Astrocyte of the cerebellum (primary cell): ENCODE results near the gene PNPLA5.

Experiments
- DNase-seq: peaks from one replicate; pipeline ENCODE4 v3.0.0-alpha.2; 2011; ENCODE audit warnings: low read depth
- H3K4me3 ChIP-seq: 2 replicates; pipeline ENCODE4 v1.5.1; 2011; ENCODE audit warnings: mild to moderate bottlenecking, low read depth, low read length, moderate library complexity
- CTCF ChIP-seq: IDR thresholded peaks from 2 replicates; pipeline ENCODE4 v1.5.1; 2012; ENCODE audit warnings: low read length, low read depth, moderate library complexity, mild to moderate bottlenecking; ENCODE audit errors: missing control alignments
- in situ Hi-C: cut with HindIII; loops from 2 replicates; pipeline ENCODE4 v1.10.0; 2017; ENCODE audit warnings: low sequenced_read_pairs

The PNPLA5 gene

GRCh38 chr22:43919106-43919973 is 27.5 kb upstream of the PNPLA5 start:
- TF ChIP-seq CTCF = no peak
- no peak for DNase-seq
- in situ Hi-C loops = no loop called here
- H3K4me3 ChIP-seq = no peak overlapping the region

DNA sequence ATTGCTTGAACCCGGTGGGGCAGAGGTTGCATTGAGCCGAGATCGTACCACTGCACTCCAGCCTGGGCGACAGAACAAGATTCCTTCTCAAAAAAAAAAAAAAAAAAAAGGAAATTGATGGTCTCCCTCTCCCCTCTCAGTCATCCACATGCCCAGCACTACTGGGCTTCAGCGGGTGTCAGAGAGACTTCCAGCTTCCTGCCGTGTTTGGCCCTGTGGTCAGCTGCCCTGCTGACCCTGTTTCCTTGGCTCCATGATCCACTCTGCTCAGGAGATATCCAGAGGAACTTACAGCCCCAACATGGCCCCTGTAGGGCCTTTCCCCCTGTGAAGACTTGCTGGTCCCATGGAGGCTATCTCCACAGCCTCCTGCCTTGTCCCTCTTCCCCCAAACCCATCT is 25.7 kb upstream of the PNPLA5 start:
- TF ChIP-seq CTCF = no peak
- DNase-seq = no peak
- H3K4me3 ChIP-seq = no peak overlapping the region
- in situ Hi-C loops = no loop called here

DNA sequence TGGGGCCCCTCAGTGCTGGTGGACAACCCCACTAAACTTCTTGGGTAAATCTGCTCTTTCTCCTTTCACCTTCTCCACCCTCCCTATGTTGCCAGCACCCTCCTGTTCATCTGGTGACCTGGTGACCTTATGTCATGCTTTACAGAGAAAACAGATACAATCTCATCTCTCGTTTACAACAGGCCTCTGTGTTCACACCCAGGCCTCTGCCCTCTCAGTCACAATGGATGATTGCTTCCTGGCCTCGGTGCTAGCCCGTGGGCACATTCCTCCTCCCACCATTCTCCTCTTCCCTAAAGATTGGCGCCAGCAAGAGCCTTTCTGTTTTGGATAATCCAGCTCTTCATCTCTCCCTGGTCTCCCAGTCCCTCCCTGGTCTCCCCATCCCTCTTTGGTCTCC is 19.5 kb upstream of the PNPLA5 start:
- no peak for TF ChIP-seq CTCF
- DNase-seq = no peak
- no peak overlapping the region for H3K4me3 ChIP-seq
- in situ Hi-C loops = no loop called here

DNA sequence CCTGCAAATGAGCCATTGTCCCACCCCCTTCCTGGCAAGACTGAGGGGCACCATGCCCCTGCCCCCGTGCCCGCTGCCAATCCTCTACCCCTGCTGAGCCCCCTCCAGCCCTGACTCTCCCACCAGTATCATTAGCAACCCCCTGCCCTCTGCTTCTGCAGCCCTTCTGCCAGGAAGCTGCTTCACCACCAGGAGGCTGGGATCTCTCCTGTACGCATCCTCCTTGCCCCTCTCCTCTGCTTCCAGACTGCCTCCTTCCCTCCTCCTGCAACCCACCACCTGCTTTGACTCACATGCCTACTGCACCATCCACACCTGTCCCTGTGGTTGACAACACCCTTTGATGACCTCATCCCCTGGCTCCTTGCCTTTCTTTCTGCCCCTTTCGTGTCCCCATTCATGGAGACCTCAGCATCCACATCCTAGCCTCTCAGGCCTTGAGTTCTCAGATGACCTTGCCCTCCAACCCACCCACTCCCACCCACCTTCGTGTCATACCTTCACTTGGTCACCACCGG is 18.4 kb upstream of the PNPLA5 start:
- no peak for DNase-seq
- in situ Hi-C loops = no loop called here
- TF ChIP-seq CTCF = no peak
- no peak overlapping the region for H3K4me3 ChIP-seq

DNA sequence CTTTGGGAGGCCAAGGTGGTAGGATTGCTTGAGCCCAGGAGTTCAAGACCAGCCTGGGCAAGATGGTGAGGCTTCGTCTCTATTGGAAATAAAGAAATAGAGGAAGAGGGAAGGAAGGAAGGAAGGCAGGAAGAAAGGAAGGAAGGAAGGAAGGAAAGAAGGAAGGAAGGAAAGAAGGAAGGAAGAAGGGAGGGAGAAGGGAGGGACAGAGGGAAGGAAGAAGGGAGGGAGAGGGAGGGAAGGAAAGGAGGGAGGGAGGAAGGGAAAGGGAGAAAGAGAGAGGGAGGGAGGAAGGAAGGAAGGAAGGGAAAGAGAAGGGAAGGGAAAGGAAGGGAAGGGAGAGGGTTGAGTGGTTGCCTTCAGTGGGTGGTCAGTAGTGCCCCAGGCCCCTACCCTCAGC is 17.9 kb upstream of the PNPLA5 start:
- in situ Hi-C loops = no loop called here
- H3K4me3 ChIP-seq = no peak overlapping the region
- no peak for TF ChIP-seq CTCF
- DNase-seq = no peak

- DNase-seq = no peak
- H3K4me3 ChIP-seq = no peak overlapping the region
- in situ Hi-C loops = no loop called here
- TF ChIP-seq CTCF = no peak
Measured at GRCh38 chr22:43905681-43906080, 13.9 kb upstream of the PNPLA5 start.
